H9 (cell line): Measurements from ENCODE around the gene NAPSA. TPM values are rescaled to one million over a fixed set of nuclear protein-coding genes. Genes with fewer than 3 reads are reported as not detected.

Source experiments
- DNase-seq: peaks from one replicate; pipeline ENCODE4 v3.0.0-alpha.2; 2017
- H2AFZ ChIP-seq: one replicate; pipeline ENCODE4 v1.6.1; 2013; ENCODE audit warnings: mild to moderate bottlenecking, low read length, control low read depth, moderate library complexity
- H2AK5ac ChIP-seq: 2 replicates; pipeline ENCODE4 v1.6.1; 2013; ENCODE audit warnings: low read length, control low read depth, mixed read lengths; ENCODE audit not compliant: insufficient read length
- H2BK120ac ChIP-seq: one replicate; pipeline ENCODE4 v1.6.1; 2013; ENCODE audit warnings: low read depth, mild to moderate bottlenecking, low read length, control low read depth, inconsistent platforms; ENCODE audit not compliant: poor library complexity, severe bottlenecking
- H2BK12ac ChIP-seq: 2 replicates; pipeline ENCODE4 v1.6.1; 2013; ENCODE audit warnings: low read length, control low read depth, mixed read lengths, low read depth; ENCODE audit not compliant: insufficient read length
- H2BK15ac ChIP-seq: 2 replicates; pipeline ENCODE4 v1.6.1; 2013; ENCODE audit warnings: low read depth, low read length, control low read depth
- H2BK20ac ChIP-seq: one replicate; pipeline ENCODE4 v1.6.1; 2013; ENCODE audit warnings: low read depth, mild to moderate bottlenecking, low read length, control low read depth, inconsistent platforms; ENCODE audit not compliant: poor library complexity, severe bottlenecking
- H2BK5ac ChIP-seq: 2 replicates; pipeline ENCODE4 v1.6.1; 2013; ENCODE audit warnings: low read length, control low read depth, mixed read lengths; ENCODE audit not compliant: insufficient read length
- H3K14ac ChIP-seq: 2 replicates; pipeline ENCODE4 v1.6.1; 2013; ENCODE audit warnings: low read length, control low read depth; ENCODE audit not compliant: insufficient read depth
- H3K18ac ChIP-seq: 2 replicates; pipeline ENCODE4 v1.6.1; 2013; ENCODE audit warnings: low read depth, mild to moderate bottlenecking, mixed read lengths, low read length, control low read depth; ENCODE audit not compliant: insufficient read length
- H3K23ac ChIP-seq: 2 replicates; pipeline ENCODE4 v1.6.1; 2013; ENCODE audit warnings: low read length, control low read depth, mixed read lengths, low read depth; ENCODE audit not compliant: insufficient read length
- H3K23me2 ChIP-seq: 2 replicates; pipeline ENCODE4 v1.6.1; 2013; ENCODE audit warnings: low read depth, mild to moderate bottlenecking, mixed read lengths, low read length, control low read depth; ENCODE audit not compliant: insufficient read length, poor library complexity, severe bottlenecking
- H3K27ac ChIP-seq: 2 replicates; pipeline ENCODE4 v1.5.1; 2013; ENCODE audit warnings: low read length, control low read depth, mixed read lengths, low read depth; ENCODE audit not compliant: insufficient read length
- H3K27me3 ChIP-seq: 2 replicates; pipeline ENCODE4 v1.6.1; 2013; ENCODE audit warnings: low read length, control low read depth, inconsistent platforms; ENCODE audit not compliant: insufficient read depth
- H3K4ac ChIP-seq: 2 replicates; pipeline ENCODE4 v1.6.1; 2013; ENCODE audit warnings: low read depth, mild to moderate bottlenecking, control low read depth, inconsistent platforms, low read length, moderate library complexity
- H3K4me1 ChIP-seq: 2 replicates; pipeline ENCODE4 v1.6.1; 2013; ENCODE audit warnings: low read length, control low read depth, inconsistent platforms; ENCODE audit not compliant: insufficient read depth
- H3K4me2 ChIP-seq: 2 replicates; pipeline ENCODE4 v1.6.1; 2013; ENCODE audit warnings: low read length, control low read depth, mixed read lengths; ENCODE audit not compliant: insufficient read length, insufficient read depth
- H3K56ac ChIP-seq: 2 replicates; pipeline ENCODE4 v1.6.1; 2013; ENCODE audit warnings: low read depth, mild to moderate bottlenecking, mixed read lengths, low read length, control low read depth; ENCODE audit not compliant: insufficient read length
- H3K79me1 ChIP-seq: 2 replicates; pipeline ENCODE4 v1.6.1; 2013; ENCODE audit warnings: low read depth, mild to moderate bottlenecking, moderate library complexity, low read length, control low read depth, inconsistent platforms; ENCODE audit not compliant: insufficient read depth, poor library complexity, severe bottlenecking
- H3K79me2 ChIP-seq: 2 replicates; pipeline ENCODE4 v1.6.1; 2013; ENCODE audit warnings: low read length, control low read depth, inconsistent platforms; ENCODE audit not compliant: insufficient read depth
- H3K9ac ChIP-seq: 2 replicates; pipeline ENCODE4 v1.6.1; 2013; ENCODE audit warnings: low read length, control low read depth, mixed read lengths; ENCODE audit not compliant: insufficient read length; ENCODE audit errors: extremely low read depth
- H3K9me3 ChIP-seq: one replicate; pipeline ENCODE4 v1.6.1; 2013; ENCODE audit warnings: low read depth, low read length, inconsistent platforms; ENCODE audit not compliant: control insufficient read depth
- H3T11ph ChIP-seq: one replicate; pipeline ENCODE4 v1.6.1; 2013; ENCODE audit warnings: mild to moderate bottlenecking, low read length, control low read depth, inconsistent platforms
- H4K20me1 ChIP-seq: one replicate; pipeline ENCODE4 v1.6.1; 2013; ENCODE audit not compliant: control insufficient read depth, insufficient read length, insufficient read depth
- H4K5ac ChIP-seq: 2 replicates; pipeline ENCODE4 v1.6.1; 2013; ENCODE audit warnings: low read depth, mild to moderate bottlenecking, mixed read lengths, low read length, control low read depth; ENCODE audit not compliant: insufficient read length
- H4K8ac ChIP-seq: replicated peaks from 2 replicates; pipeline ENCODE4 v1.6.1; 2013; ENCODE audit warnings: low read length, control low read depth, mixed read lengths, low read depth; ENCODE audit not compliant: insufficient read length
- H4K91ac ChIP-seq: 2 replicates; pipeline ENCODE4 v1.6.1; 2013; ENCODE audit warnings: low read depth, mild to moderate bottlenecking, moderate library complexity, mixed read lengths, low read length, control low read depth; ENCODE audit not compliant: insufficient read length
- H3K27ac Mint-ChIP-seq, 3 experiments: 2 replicates in 2 of 3; 3 replicates in 1 of 3; pipeline ENCODE4 v1.8.0; 2020 to 2021; ENCODE audit warnings: mixed read lengths in 3 of 3, mild to moderate bottlenecking in 1 of 3, moderate library complexity in 1 of 3
- H3K27me3 Mint-ChIP-seq: 2 replicates; pipeline ENCODE4 v1.8.0; 2021; ENCODE audit warnings: low read depth, mild to moderate bottlenecking, moderate library complexity, mixed read lengths
- H3K36me3 Mint-ChIP-seq, 3 experiments: 2 replicates in 2 of 3; 3 replicates in 1 of 3; pipeline ENCODE4 v1.8.0; 2020 to 2021; ENCODE audit warnings: low read depth in 3 of 3, mixed read lengths in 3 of 3; ENCODE audit not compliant: insufficient read depth in 1 of 3
- H3K4me1 Mint-ChIP-seq, 2 experiments: 2 replicates each; pipeline ENCODE4 v1.8.0; 2020; ENCODE audit warnings: mixed read lengths in 2 of 2
- H3K4me3 Mint-ChIP-seq, 2 experiments: 2 replicates in 1 of 2; 3 replicates in 1 of 2; pipeline ENCODE4 v1.8.0; 2020 to 2021; ENCODE audit warnings: mild to moderate bottlenecking in 2 of 2, mixed read lengths in 2 of 2, moderate library complexity in 1 of 2
- H3K9me3 Mint-ChIP-seq, 2 experiments: 2 replicates in 1 of 2; 3 replicates in 1 of 2; pipeline ENCODE4 v1.8.0; 2020; ENCODE audit warnings: mild to moderate bottlenecking in 2 of 2, mixed read lengths in 2 of 2, moderate library complexity in 1 of 2
- CTCF ChIP-seq: fragments of 200-600 bp; sonication (generic); conservative IDR thresholded peaks from 3 replicates; pipeline ENCODE4 v1.8.0; 2021; ENCODE audit warnings: antibody characterized with exemption, mild to moderate bottlenecking
- WGBS: extraction: QIAGEN DNeasy Blood & Tissue Kit; methylation state at CpG from one replicate; pipeline ENCODE4 v1.1.7; 2013; ENCODE audit warnings: missing lambda C conversion rate, low lambda C conversion rate, mixed read lengths; ENCODE audit not compliant: insufficient read length; ENCODE audit errors: extremely low coverage; 5-methylcytosine and 5-hydroxymethylcytosine counted together
- total RNA-seq: library from RNA; stranded (reverse); gene quantifications from 2 replicates; pipeline ENCODE4 v1.2.1, GENCODE V29; 2021

The NAPSA gene
- total RNA-seq, 1 experiment from 2014 or later = 0.44 TPM

- Histone ChIP-seq H3K4me1 (no peaks in the 10 kb centered on the region), H2BK20ac (no peak overlapping the region), H3K79me1 (no peaks in the 10 kb centered on the region), H2BK120ac (no peak overlapping the region), H2BK5ac (no peak overlapping the region), H2BK15ac (no peak overlapping the region), H3K4ac (no peak overlapping the region), H2BK12ac (no peak overlapping the region), H4K8ac (no peak overlapping the region), H3K9ac (no peak overlapping the region), H3K23me2 (peaks cover 23% of the 10 kb centered on the region), H3K18ac (no peak overlapping the region), H3T11ph (no peak overlapping the region), H3K27me3 (no peaks in the 10 kb centered on the region), H3K56ac (no peak overlapping the region), H3K23ac (no peak overlapping the region), H3K79me2 (no peaks in the 10 kb centered on the region), H3K27ac (no peak overlapping the region), H3K4me2 (no peak overlapping the region), H3K9me3 (no peaks in the 10 kb centered on the region), H4K5ac (no peak overlapping the region), H4K91ac (no peak overlapping the region), H3K14ac (no peak overlapping the region), H4K20me1 (no peaks in the 10 kb centered on the region), H2AFZ (no peak overlapping the region), H2AK5ac (no peak overlapping the region)
- Mint-ChIP-seq H3K27ac (no peak overlapping the region), H3K27me3 (peaks cover 8% of the 10 kb centered on the region), H3K9me3 (no peaks in the 10 kb centered on the region), H3K36me3 (peaks cover 14 to 33% (median 21%) of the 10 kb centered on the region in 3 experiments; a peak in 6 of 7 replicates), H3K4me1 (peaks cover 21 to 40% of the 10 kb centered on the region in 2 experiments), H3K4me3 (no peak overlapping the region)
- TF ChIP-seq CTCF = no peak
- WGBS = no CpG with 5 or more reads among the region's 4 CpGs
- no peak for DNase-seq
Observed at GRCh38 chr19:50317115-50317514, 48.3 kb downstream of the NAPSA start.
